Smooth muscle cell (in vitro differentiated cells): ENCODE data around the gene GLI1. TPM values are rescaled to one million over a fixed set of nuclear protein-coding genes. Genes with fewer than 3 reads are reported as not detected.
"Not testable (repeated sequence)": the region's sequence is repeated elsewhere in the genome, so short reads cannot be mapped to it uniquely, and the experiment has no call there.

Experiments
- DNase-seq: peaks from one replicate; lab custom pipeline; 2025; ENCODE audit not compliant: unreplicated experiment; lab: John Stamatoyannopoulos, UW
- H2AFZ ChIP-seq: fragments of 200-600 bp; sonication (generic); 2 replicates; pipeline ENCODE4 v1.6.0; 2016; ENCODE audit warnings: antibody characterized with exemption, low read depth, mild to moderate bottlenecking
- H3F3A ChIP-seq: fragments of 200-600 bp; sonication (generic); 2 replicates; pipeline ENCODE4 v1.6.0; 2017; ENCODE audit warnings: antibody characterized with exemption, low read depth
- H3K27ac ChIP-seq: fragments of 200-600 bp; sonication (generic); 2 replicates; pipeline ENCODE4 v1.5.1; 2016; ENCODE audit warnings: low read depth, mild to moderate bottlenecking
- H3K27me3 ChIP-seq: fragments of 200-600 bp; sonication (generic); 2 replicates; pipeline ENCODE4 v1.6.1; 2016; ENCODE audit warnings: low read depth, mild to moderate bottlenecking
- H3K36me3 ChIP-seq: fragments of 200-600 bp; sonication (generic); 2 replicates; pipeline ENCODE4 v1.5.1; 2016; ENCODE audit warnings: low read depth
- H3K4me1 ChIP-seq: fragments of 200-600 bp; sonication (generic); 2 replicates; pipeline ENCODE4 v1.5.1; 2016; ENCODE audit warnings: low read depth
- H3K4me2 ChIP-seq: fragments of 200-600 bp; sonication (generic); 2 replicates; pipeline ENCODE4 v1.6.0; 2016; ENCODE audit warnings: mild to moderate bottlenecking
- H3K4me3 ChIP-seq: fragments of 200-600 bp; sonication (generic); 2 replicates; pipeline ENCODE4 v1.5.1; 2016; ENCODE audit warnings: mild to moderate bottlenecking
- H3K79me2 ChIP-seq: fragments of 200-600 bp; sonication (generic); 2 replicates; pipeline ENCODE4 v1.6.0; 2016; ENCODE audit warnings: low read depth, mild to moderate bottlenecking
- H3K9ac ChIP-seq: fragments of 200-600 bp; sonication (generic); 2 replicates; pipeline ENCODE4 v1.6.0; 2016; ENCODE audit warnings: low read depth
- H3K9me3 ChIP-seq: fragments of 200-600 bp; sonication (generic); replicated peaks from 2 replicates; pipeline ENCODE4 v1.5.1; 2016; ENCODE audit warnings: low read depth
- H4K20me1 ChIP-seq: fragments of 200-600 bp; sonication (generic); 2 replicates; pipeline ENCODE4 v1.6.0; 2016; ENCODE audit warnings: low read depth
- CTCF ChIP-seq: fragments of 200-600 bp; sonication (generic); IDR thresholded peaks from 2 replicates; pipeline ENCODE4 v1.5.1; 2017; ENCODE audit warnings: borderline replicate concordance, mild to moderate bottlenecking, antibody characterized with exemption; ENCODE audit not compliant: insufficient read depth, poor library complexity, severe bottlenecking
- WGBS: methylation state at CpG from one replicate; pipeline ENCODE4 v1.1.7; 2016; ENCODE audit warnings: low lambda C conversion rate; 5-methylcytosine and 5-hydroxymethylcytosine counted together
- polyA plus RNA-seq: library from polyadenylated mRNA; unstranded; fragments of >200 nt; fragmentation: Nextera tagmentation; extraction: Ambion mirVana; gene quantifications from 2 replicates; pipeline ENCODE4 v1.2.1, GENCODE V29; 2016
- total RNA-seq: library from RNA; depleted of rRNA; stranded (reverse); fragments of >200 nt; gene quantifications from 2 replicates; pipeline ENCODE4 v1.2.3, GENCODE V29; 2014

GLI1 gene
- total and polyA plus RNA-seq, 2 experiments from 2014 or later: 0.50 to 1.4 TPM

DNA sequence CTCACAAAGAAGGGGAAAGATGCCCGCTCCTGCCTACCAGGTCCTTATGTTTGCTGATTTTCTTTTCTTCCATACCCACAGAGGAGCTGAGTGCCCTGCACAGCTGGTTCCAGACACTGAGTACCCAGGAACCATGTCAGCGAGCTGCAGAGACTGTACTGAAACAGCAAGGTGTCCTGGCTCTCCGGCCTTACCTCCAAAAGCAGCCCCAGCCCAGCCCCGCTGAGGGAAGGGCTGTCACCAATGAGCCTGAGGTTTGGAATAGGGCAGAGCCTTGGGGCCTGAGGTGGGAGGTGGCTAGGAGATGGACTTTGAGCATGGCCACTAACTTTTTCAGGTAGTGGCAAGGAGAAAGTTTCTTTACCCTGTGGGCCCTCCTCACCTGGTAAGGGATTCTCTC lies 30.5 kb downstream of the GLI1 start:
- Histone ChIP-seq H3K4me3 (no peak overlapping the region), H3K9ac (no peak overlapping the region), H3F3A (no peaks in the 10 kb centered on the region), H3K36me3 (peaks cover 13% of the 10 kb centered on the region), H3K9me3 (no peaks in the 10 kb centered on the region), H3K27ac (no peak overlapping the region), H3K4me1 (peaks cover 11% of the 10 kb centered on the region), H3K79me2 (peaks cover 27% of the 10 kb centered on the region), H3K4me2 (no peak overlapping the region), H3K27me3 (no peaks in the 10 kb centered on the region), H2AFZ (no peak overlapping the region), H4K20me1 (peaks cover 8% of the 10 kb centered on the region)
- no peak for DNase-seq
- WGBS: 96% methylated on average over 4 of the region's 4 CpGs
- TF ChIP-seq CTCF: no peak

- no peak overlapping the region for H3K9ac ChIP-seq
- no peaks in the 10 kb centered on the region for H3K9me3 ChIP-seq
- peaks cover 8% of the 10 kb centered on the region for H4K20me1 ChIP-seq
- H2AFZ ChIP-seq: no peak overlapping the region
- 95% methylated on average over 15 of the region's 15 CpGs for WGBS
- H3K4me2 ChIP-seq: no peak overlapping the region
- peaks cover 27% of the 10 kb centered on the region for H3K79me2 ChIP-seq
- DNase-seq: no peak
- no peak overlapping the region for H3K27ac ChIP-seq
- H3K4me1 ChIP-seq: peaks cover 11% of the 10 kb centered on the region
- TF ChIP-seq CTCF: peak; percentile 2
- H3K27me3 ChIP-seq: no peaks in the 10 kb centered on the region
- no peak overlapping the region for H3K4me3 ChIP-seq
- H3F3A ChIP-seq: no peaks in the 10 kb centered on the region
- H3K36me3 ChIP-seq: peaks cover 13% of the 10 kb centered on the region
Measured at GRCh38 chr12:57491393-57492280, 32.1 kb downstream of the GLI1 start.

DNA sequence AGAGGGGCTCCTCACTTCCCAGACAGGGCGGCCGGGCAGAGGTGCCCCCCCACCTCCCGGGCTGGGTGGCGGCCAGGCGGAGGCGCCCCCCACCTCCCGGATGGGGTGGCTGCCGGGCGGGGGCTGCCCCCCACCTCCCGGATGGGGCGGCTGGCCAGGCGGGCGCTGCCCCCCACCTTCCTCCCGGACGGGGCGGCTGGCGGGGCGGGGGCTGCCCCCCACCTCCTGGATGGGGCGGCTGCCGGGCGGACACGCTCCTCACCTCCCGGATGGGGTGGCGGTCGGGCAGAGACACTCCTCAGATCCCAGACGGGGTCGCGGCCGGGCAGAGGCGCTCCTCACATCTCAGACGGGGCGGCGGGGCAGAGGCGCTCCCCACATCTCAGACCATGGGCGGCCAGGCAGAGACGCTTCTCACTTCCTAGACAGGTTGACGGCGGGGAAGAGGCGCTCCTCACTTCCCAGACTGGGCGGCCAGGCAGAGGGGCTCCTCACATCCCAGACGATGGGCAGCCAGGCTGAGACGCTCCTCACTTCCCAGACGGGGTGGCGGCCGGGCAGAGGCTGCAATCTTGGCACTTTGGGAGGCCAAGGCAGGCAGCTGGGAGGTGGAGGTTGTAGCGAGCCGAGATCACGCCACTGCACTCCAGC lies 35.6 kb downstream of the GLI1 start:
- peaks cover 19% of the 10 kb centered on the region for H3K36me3 ChIP-seq
- not testable (repeated sequence) for H3K9me3 ChIP-seq, H4K20me1 ChIP-seq, H3K4me1 ChIP-seq, H3K79me2 ChIP-seq, DNase-seq, H3K4me2 ChIP-seq, H2AFZ ChIP-seq, H3K4me3 ChIP-seq, H3F3A ChIP-seq, H3K27me3 ChIP-seq, H3K9ac ChIP-seq, H3K27ac ChIP-seq
- over 99% methylated on average over 20 of the region's 48 CpGs for WGBS

DNA sequence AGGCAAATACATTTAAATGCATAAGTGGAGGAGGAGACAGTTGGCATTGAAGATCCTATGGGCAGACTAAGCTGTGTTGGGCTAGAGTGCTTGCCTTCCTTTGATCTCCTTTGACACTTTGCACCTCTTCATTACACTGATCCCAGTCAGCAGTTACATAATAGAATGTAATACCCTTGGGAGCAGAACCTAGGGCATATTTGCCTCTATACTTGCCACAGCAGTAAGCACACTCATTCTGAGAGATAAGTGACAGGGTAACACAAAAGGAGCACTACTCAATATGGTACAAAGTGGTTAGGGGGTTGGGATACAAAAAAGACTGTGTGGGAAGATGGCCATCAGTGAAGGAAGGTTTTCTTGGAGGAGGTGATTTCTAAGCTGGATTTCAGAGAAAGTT lies 37.2 kb downstream of the GLI1 start:
- Histone ChIP-seq H3K9me3 (no peaks in the 10 kb centered on the region), H3K36me3 (peaks cover 20% of the 10 kb centered on the region), H2AFZ (no peak overlapping the region), H3K27me3 (no peaks in the 10 kb centered on the region), H3K4me3 (no peak overlapping the region), H3F3A (no peaks in the 10 kb centered on the region), H3K4me1 (no peaks in the 10 kb centered on the region), H3K9ac (no peak overlapping the region), H4K20me1 (peaks cover 8% of the 10 kb centered on the region), H3K4me2 (no peak overlapping the region), H3K27ac (no peak overlapping the region), H3K79me2 (peaks cover 6% of the 10 kb centered on the region)
- no peak for TF ChIP-seq CTCF
- DNase-seq: no peak
